GM12872 (cell line): Measurements from ENCODE around the gene NEUROG2.
A peak's percentile ranks its signal among the peaks of the same experiment; 100 is the strongest.

Experiments
- TF ChIP-seq, protein P1 (sequence below): IDR thresholded peaks from 3 replicates; pipeline ENCODE4 v1.5.1; 2011; ENCODE audit warnings: low read depth, mild to moderate bottlenecking, low read length, moderate library complexity; ENCODE audit not compliant: insufficient read depth

Gene NEUROG2

GRCh38 chr4:112516066-112516470 is at the start of gene NEUROG2:
Gene NEUROG2, minus strand, starts transcription at chr4:112516180. Its CDS starts 705 bp downstream, at chr4:112515475.
- TF ChIP-seq, protein P1, sequence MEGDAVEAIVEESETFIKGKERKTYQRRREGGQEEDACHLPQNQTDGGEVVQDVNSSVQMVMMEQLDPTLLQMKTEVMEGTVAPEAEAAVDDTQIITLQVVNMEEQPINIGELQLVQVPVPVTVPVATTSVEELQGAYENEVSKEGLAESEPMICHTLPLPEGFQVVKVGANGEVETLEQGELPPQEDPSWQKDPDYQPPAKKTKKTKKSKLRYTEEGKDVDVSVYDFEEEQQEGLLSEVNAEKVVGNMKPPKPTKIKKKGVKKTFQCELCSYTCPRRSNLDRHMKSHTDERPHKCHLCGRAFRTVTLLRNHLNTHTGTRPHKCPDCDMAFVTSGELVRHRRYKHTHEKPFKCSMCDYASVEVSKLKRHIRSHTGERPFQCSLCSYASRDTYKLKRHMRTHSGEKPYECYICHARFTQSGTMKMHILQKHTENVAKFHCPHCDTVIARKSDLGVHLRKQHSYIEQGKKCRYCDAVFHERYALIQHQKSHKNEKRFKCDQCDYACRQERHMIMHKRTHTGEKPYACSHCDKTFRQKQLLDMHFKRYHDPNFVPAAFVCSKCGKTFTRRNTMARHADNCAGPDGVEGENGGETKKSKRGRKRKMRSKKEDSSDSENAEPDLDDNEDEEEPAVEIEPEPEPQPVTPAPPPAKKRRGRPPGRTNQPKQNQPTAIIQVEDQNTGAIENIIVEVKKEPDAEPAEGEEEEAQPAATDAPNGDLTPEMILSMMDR, result no peak

DNA sequence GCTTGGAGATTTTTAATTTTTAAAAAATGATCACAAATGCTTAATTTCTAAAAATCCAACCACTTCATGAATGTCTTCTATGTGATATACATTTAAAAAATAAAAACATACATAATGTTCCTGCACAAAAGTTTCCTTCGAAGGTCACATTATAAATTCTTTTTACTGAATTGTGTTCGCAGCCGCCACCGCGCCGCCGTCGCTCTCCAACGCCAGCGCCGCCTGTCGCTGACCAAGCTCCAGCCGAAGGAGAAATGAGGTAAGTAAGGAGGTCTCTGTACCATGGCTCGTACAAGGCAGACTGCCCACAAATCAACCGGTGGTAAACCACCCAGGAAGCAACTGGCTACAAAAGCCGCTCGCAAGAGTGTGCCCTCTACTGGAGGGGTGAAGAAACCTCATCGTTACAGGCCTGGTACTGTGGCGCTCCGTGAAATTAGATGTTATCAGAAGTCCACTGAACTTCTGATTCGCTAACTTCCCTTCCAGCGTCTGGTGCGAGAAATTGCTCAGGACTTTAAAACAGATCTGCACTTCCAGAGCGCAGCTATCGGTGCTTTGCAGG is 48.8 kb upstream of the NEUROG2 start:
- TF ChIP-seq, protein P1, result 0 out of 3 replicates have a peak, but pooled peaks have one; percentile 7

GRCh38 chr4:112563431-112564200 is 47.6 kb upstream of the NEUROG2 start:
- TF ChIP-seq, protein P1, result no peak

DNA sequence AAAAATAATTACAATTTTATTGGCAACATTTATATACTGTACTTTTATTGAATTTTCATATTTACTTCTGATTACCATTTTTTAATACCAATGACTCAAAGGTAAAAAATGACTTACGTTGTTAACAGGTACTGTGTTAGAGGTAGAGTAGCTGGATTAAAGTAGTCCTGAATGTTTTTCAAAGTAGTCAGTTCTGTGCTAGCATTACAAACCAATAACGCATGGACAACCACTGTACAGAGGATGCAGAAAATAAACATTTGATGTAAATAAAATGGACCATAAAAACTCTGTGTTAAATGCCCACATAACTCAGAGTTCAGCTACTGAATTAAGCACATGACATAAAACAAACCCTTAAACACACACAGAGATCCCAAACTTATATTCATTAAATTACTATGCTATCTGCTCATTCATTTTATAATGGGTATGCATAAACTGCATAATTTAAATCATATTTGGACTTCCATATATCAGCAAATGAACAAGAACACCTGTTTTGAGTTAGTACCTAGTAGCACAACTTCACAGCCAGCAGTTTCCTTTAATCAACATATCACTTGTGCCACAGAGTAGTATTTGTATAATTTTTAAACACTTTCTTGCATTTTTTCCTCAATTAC is 46.4 kb upstream of the NEUROG2 start:
- TF ChIP-seq, protein P1, result no peak

DNA sequence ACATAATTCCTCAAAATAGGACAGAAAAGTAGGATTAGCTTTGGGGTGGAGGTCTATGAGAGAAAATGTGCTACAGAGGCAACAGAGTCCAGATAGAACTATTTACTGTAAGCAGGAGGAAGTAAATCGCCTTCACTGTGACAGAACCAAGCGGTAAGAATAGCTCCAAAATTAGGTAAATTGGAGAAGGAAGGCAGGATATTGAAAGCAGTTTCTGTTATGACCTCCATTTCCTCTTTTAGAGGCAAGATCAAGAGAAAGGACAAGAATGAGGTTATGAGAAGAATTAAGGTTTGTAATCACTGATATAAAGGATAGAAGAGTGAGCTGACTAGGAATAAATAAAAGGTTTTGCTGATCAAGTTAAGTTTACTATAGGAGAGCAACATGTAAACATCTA is 44.1 kb upstream of the NEUROG2 start:
- TF ChIP-seq, protein P1, result no peak

GRCh38 chr4:112559053-112559452 is 43.1 kb upstream of the NEUROG2 start:
- TF ChIP-seq, protein P1, result no peak

- TF ChIP-seq, protein P1, result no peak
Measured at GRCh38 chr4:112557676-112558411, 41.9 kb upstream of the NEUROG2 start.
